HL-60 (cell line): Measurements from ENCODE around the gene ANKK1.

Source experiments
- GABPA ChIP-seq: IDR thresholded peaks from 2 replicates; pipeline ENCODE4 v1.6.1; 2012; ENCODE audit warnings: low read depth
- POLR2AphosphoS5 ChIP-seq: IDR thresholded peaks from 2 replicates; pipeline ENCODE4 v1.6.1; 2012; ENCODE audit warnings: low read depth
- REST ChIP-seq: IDR thresholded peaks from 2 replicates; pipeline ENCODE4 v1.6.1; 2012; ENCODE audit warnings: low read depth; ENCODE audit not compliant: insufficient replicate concordance
- SPI1 ChIP-seq: IDR thresholded peaks from 2 replicates; pipeline ENCODE4 v1.6.1; 2012; ENCODE audit warnings: low read depth, mild to moderate bottlenecking, borderline replicate concordance
- TF ChIP-seq, protein P1 (sequence below): IDR thresholded peaks from one replicate; pipeline ENCODE4 v1.5.1; 2011; ENCODE audit warnings: low read length, control low read depth, inconsistent platforms; ENCODE audit not compliant: insufficient read depth

GRCh38 chr11:113345978-113346377, 41.6 kb upstream of the ANKK1 start:
- no peak for TF ChIP-seq POLR2AphosphoS5
- TF ChIP-seq GABPA: no peak
- TF ChIP-seq, protein P1, sequence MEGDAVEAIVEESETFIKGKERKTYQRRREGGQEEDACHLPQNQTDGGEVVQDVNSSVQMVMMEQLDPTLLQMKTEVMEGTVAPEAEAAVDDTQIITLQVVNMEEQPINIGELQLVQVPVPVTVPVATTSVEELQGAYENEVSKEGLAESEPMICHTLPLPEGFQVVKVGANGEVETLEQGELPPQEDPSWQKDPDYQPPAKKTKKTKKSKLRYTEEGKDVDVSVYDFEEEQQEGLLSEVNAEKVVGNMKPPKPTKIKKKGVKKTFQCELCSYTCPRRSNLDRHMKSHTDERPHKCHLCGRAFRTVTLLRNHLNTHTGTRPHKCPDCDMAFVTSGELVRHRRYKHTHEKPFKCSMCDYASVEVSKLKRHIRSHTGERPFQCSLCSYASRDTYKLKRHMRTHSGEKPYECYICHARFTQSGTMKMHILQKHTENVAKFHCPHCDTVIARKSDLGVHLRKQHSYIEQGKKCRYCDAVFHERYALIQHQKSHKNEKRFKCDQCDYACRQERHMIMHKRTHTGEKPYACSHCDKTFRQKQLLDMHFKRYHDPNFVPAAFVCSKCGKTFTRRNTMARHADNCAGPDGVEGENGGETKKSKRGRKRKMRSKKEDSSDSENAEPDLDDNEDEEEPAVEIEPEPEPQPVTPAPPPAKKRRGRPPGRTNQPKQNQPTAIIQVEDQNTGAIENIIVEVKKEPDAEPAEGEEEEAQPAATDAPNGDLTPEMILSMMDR: no peak
- TF ChIP-seq REST: no peak
- TF ChIP-seq SPI1: no peak
